GM12878 (cell line): Measurements from ENCODE around the gene OR5M10. TPM values are rescaled to one million over a fixed set of nuclear protein-coding genes. Genes with fewer than 3 reads are reported as not detected.

ENCODE experiments used
- polyA plus RNA-seq, 11 experiments: library from polyadenylated mRNA; depleted of rRNA in 4 of 11; unstranded in 6 of 11; stranded (reverse) in 5 of 11; fragments of >200 nt; fragmentation: Nextera tagmentation in 4 of 11; fragmentation: Illumina TruSeq in 1 of 11; extraction: Ambion mirVana in 4 of 11; extraction: Trizol in 1 of 11; gene quantifications; 1 replicate in 1 of 11; 2 replicates in 10 of 11; pipeline versions ENCODE4 v1.2.1 to v1.2.3, GENCODE V29; 2011 to 2016; ENCODE audit warnings: inconsistent platforms in 2 of 11, missing spikeins in 2 of 11, low read depth in 1 of 11
- total RNA-seq, 4 experiments: library from RNA; depleted of rRNA in 3 of 4; stranded (reverse); fragments of >200 nt in 3 of 4; fragmentation: Illumina TruSeq in 1 of 4; extraction: Trizol in 1 of 4; gene quantifications; 2 replicates each; pipeline versions ENCODE4 v1.2.1 to v1.2.3, GENCODE V29; 2013 to 2021

OR5M10 gene
- total and polyA plus RNA-seq, 10 of the 15 experiments (the other 5 are each of a cell fraction or from before 2014, with no cell fraction given), result not detected

Other genes starting within 250 kb of the OR5M10 start
Only the 7 nearest of the 12 such genes appear.
- not detected in 2 replicates for gene OR5M3, start 104.4 kb downstream of the OR5M10 start, total RNA-seq (2014; rRNA removed)
- not detected in 2 replicates for gene OR5M3, start 104.4 kb downstream of the OR5M10 start, total RNA-seq (2014; rRNA removed; fragmentation: Illumina TruSeq; extraction: Trizol)
- not detected in 2 replicates for gene OR5M3, start 104.4 kb downstream of the OR5M10 start, total RNA-seq (2021)
- not detected in 2 replicates for gene OR5M3, start 104.4 kb downstream of the OR5M10 start, polyA plus RNA-seq (2011; rRNA removed)
- gene OR5M3, start 104.4 kb downstream of the OR5M10 start, polyA plus RNA-seq (2014; fragmentation: Illumina TruSeq; extraction: Trizol), result not detected in 2 replicates
- not detected for gene OR5M3, start 104.4 kb downstream of the OR5M10 start, polyA plus RNA-seq (2014; fragmentation: Nextera tagmentation; extraction: Ambion mirVana)
- gene OR5M3, start 104.4 kb downstream of the OR5M10 start, polyA plus RNA-seq (2014; rRNA removed), result not detected in 2 replicates
- not detected for gene OR5M3, start 104.4 kb downstream of the OR5M10 start, polyA plus RNA-seq (2016; fragmentation: Nextera tagmentation; extraction: Ambion mirVana)
- not detected in 2 replicates for gene OR5M8, start 86.4 kb downstream of the OR5M10 start, total RNA-seq (2014; rRNA removed)
- not detected in 2 replicates for gene OR5M8, start 86.4 kb downstream of the OR5M10 start, total RNA-seq (2014; rRNA removed; fragmentation: Illumina TruSeq; extraction: Trizol)
- gene OR5M8, start 86.4 kb downstream of the OR5M10 start, total RNA-seq (2021), result not detected in 2 replicates
- gene OR5M8, start 86.4 kb downstream of the OR5M10 start, polyA plus RNA-seq (2011; rRNA removed), result not detected in 2 replicates
- not detected in 2 replicates for gene OR5M8, start 86.4 kb downstream of the OR5M10 start, polyA plus RNA-seq (2014; fragmentation: Illumina TruSeq; extraction: Trizol)
- not detected for gene OR5M8, start 86.4 kb downstream of the OR5M10 start, polyA plus RNA-seq (2014; fragmentation: Nextera tagmentation; extraction: Ambion mirVana)
- not detected in 2 replicates for gene OR5M8, start 86.4 kb downstream of the OR5M10 start, polyA plus RNA-seq (2014; rRNA removed)
- not detected for gene OR5M8, start 86.4 kb downstream of the OR5M10 start, polyA plus RNA-seq (2016; fragmentation: Nextera tagmentation; extraction: Ambion mirVana)
- gene OR5M11, start 34.5 kb downstream of the OR5M10 start, total RNA-seq (2014; rRNA removed), result not detected in 2 replicates
- gene OR5M11, start 34.5 kb downstream of the OR5M10 start, total RNA-seq (2014; rRNA removed; fragmentation: Illumina TruSeq; extraction: Trizol), result not detected in 2 replicates
- gene OR5M11, start 34.5 kb downstream of the OR5M10 start, total RNA-seq (2021), result not detected in 2 replicates
- not detected in 2 replicates for gene OR5M11, start 34.5 kb downstream of the OR5M10 start, polyA plus RNA-seq (2011; rRNA removed)
- gene OR5M11, start 34.5 kb downstream of the OR5M10 start, polyA plus RNA-seq (2014; fragmentation: Illumina TruSeq; extraction: Trizol), result not detected in 2 replicates
- gene OR5M11, start 34.5 kb downstream of the OR5M10 start, polyA plus RNA-seq (2014; fragmentation: Nextera tagmentation; extraction: Ambion mirVana), result not detected
- gene OR5M11, start 34.5 kb downstream of the OR5M10 start, polyA plus RNA-seq (2014; rRNA removed), result not detected in 2 replicates
- not detected for gene OR5M11, start 34.5 kb downstream of the OR5M10 start, polyA plus RNA-seq (2016; fragmentation: Nextera tagmentation; extraction: Ambion mirVana)
- gene OR5M1, start 37.2 kb upstream of the OR5M10 start, total RNA-seq (2014; rRNA removed), result not detected in 2 replicates
- gene OR5M1, start 37.2 kb upstream of the OR5M10 start, total RNA-seq (2014; rRNA removed; fragmentation: Illumina TruSeq; extraction: Trizol), result not detected in 2 replicates
- not detected in 2 replicates for gene OR5M1, start 37.2 kb upstream of the OR5M10 start, total RNA-seq (2021)
- not detected in 2 replicates for gene OR5M1, start 37.2 kb upstream of the OR5M10 start, polyA plus RNA-seq (2011; rRNA removed)
- not detected in 2 replicates for gene OR5M1, start 37.2 kb upstream of the OR5M10 start, polyA plus RNA-seq (2014; fragmentation: Illumina TruSeq; extraction: Trizol)
- gene OR5M1, start 37.2 kb upstream of the OR5M10 start, polyA plus RNA-seq (2014; fragmentation: Nextera tagmentation; extraction: Ambion mirVana), result not detected
- not detected in 2 replicates for gene OR5M1, start 37.2 kb upstream of the OR5M10 start, polyA plus RNA-seq (2014; rRNA removed)
- not detected for gene OR5M1, start 37.2 kb upstream of the OR5M10 start, polyA plus RNA-seq (2016; fragmentation: Nextera tagmentation; extraction: Ambion mirVana)
- gene OR5AP2, start 64.7 kb upstream of the OR5M10 start, total RNA-seq (2014; rRNA removed), result not detected in 2 replicates
- gene OR5AP2, start 64.7 kb upstream of the OR5M10 start, total RNA-seq (2014; rRNA removed; fragmentation: Illumina TruSeq; extraction: Trizol), result not detected in 2 replicates
- gene OR5AP2, start 64.7 kb upstream of the OR5M10 start, total RNA-seq (2021), result not detected in 2 replicates
- not detected in 2 replicates for gene OR5AP2, start 64.7 kb upstream of the OR5M10 start, polyA plus RNA-seq (2011; rRNA removed)
- gene OR5AP2, start 64.7 kb upstream of the OR5M10 start, polyA plus RNA-seq (2014; fragmentation: Illumina TruSeq; extraction: Trizol), result not detected in 2 replicates
- gene OR5AP2, start 64.7 kb upstream of the OR5M10 start, polyA plus RNA-seq (2014; fragmentation: Nextera tagmentation; extraction: Ambion mirVana), result not detected
- gene OR5AP2, start 64.7 kb upstream of the OR5M10 start, polyA plus RNA-seq (2014; rRNA removed), result not detected in 2 replicates
- gene OR5AP2, start 64.7 kb upstream of the OR5M10 start, polyA plus RNA-seq (2016; fragmentation: Nextera tagmentation; extraction: Ambion mirVana), result not detected
- not detected in 2 replicates for gene OR5AR1, start 86.0 kb upstream of the OR5M10 start, total RNA-seq (2014; rRNA removed)
- not detected in 2 replicates for gene OR5AR1, start 86.0 kb upstream of the OR5M10 start, total RNA-seq (2014; rRNA removed; fragmentation: Illumina TruSeq; extraction: Trizol)
- gene OR5AR1, start 86.0 kb upstream of the OR5M10 start, total RNA-seq (2021), result not detected in 2 replicates
- not detected in 2 replicates for gene OR5AR1, start 86.0 kb upstream of the OR5M10 start, polyA plus RNA-seq (2011; rRNA removed)
- not detected in 2 replicates for gene OR5AR1, start 86.0 kb upstream of the OR5M10 start, polyA plus RNA-seq (2014; fragmentation: Illumina TruSeq; extraction: Trizol)
- not detected for gene OR5AR1, start 86.0 kb upstream of the OR5M10 start, polyA plus RNA-seq (2014; fragmentation: Nextera tagmentation; extraction: Ambion mirVana)
- not detected in 2 replicates for gene OR5AR1, start 86.0 kb upstream of the OR5M10 start, polyA plus RNA-seq (2014; rRNA removed)
- gene OR5AR1, start 86.0 kb upstream of the OR5M10 start, polyA plus RNA-seq (2016; fragmentation: Nextera tagmentation; extraction: Ambion mirVana), result not detected
- gene OR9G1, start 121.4 kb upstream of the OR5M10 start, total RNA-seq (2014; rRNA removed), result not detected in 2 replicates
- not detected in 2 replicates for gene OR9G1, start 121.4 kb upstream of the OR5M10 start, total RNA-seq (2014; rRNA removed; fragmentation: Illumina TruSeq; extraction: Trizol)
- gene OR9G1, start 121.4 kb upstream of the OR5M10 start, total RNA-seq (2021), result not detected in 2 replicates
- gene OR9G1, start 121.4 kb upstream of the OR5M10 start, polyA plus RNA-seq (2011; rRNA removed), result not detected in 2 replicates
- gene OR9G1, start 121.4 kb upstream of the OR5M10 start, polyA plus RNA-seq (2014; fragmentation: Illumina TruSeq; extraction: Trizol), result not detected in 2 replicates
- not detected for gene OR9G1, start 121.4 kb upstream of the OR5M10 start, polyA plus RNA-seq (2014; fragmentation: Nextera tagmentation; extraction: Ambion mirVana)
- gene OR9G1, start 121.4 kb upstream of the OR5M10 start, polyA plus RNA-seq (2014; rRNA removed), result not detected in 2 replicates
- not detected for gene OR9G1, start 121.4 kb upstream of the OR5M10 start, polyA plus RNA-seq (2016; fragmentation: Nextera tagmentation; extraction: Ambion mirVana)